ELF-1 (cell line): Measurements from ENCODE around the gene KCTD1.
"Not testable (repeated sequence)": the region's sequence is repeated elsewhere in the genome, so short reads cannot be mapped to it uniquely, and the experiment has no call there.

ENCODE experiments used
- DNase-seq: peaks from one replicate; pipeline ENCODE4 v3.0.0-alpha.2; 2016; ENCODE audit warnings: low read depth, low spot score

The KCTD1 gene

DNA sequence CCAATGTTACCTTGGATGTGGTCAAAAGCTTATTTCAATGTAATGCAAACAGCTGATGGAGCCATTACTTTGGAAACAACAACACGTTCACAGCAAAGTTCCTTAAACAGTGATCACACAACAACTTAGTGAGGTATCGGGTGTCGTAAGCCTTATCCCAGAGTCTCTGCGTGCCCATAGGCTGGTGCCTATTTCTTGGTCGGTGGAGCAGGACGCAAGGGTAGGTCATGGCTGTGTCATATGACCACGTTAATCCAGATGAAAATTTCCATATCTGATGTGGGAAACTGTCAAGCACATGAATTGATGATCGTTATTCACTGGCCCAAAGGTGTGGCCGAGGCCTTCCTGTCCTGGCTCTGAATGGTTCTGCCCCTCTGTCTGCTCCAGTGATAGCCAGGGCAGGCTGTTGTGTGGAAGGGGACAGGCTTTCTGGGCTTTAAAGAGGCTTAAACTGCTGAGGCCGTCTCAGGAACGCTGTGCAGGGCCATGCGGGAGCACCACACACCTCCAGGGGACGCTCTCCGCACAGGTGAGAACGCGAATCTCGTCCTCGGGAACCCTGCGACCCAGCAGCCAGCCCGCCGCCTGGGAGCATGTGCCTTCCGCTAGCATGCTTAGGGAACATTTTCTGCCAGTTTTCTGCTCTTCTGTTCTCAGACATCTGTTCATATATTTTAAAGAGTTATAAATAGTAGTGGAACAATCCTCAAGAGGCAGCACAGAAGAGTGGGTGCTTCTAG lies 90.6 kb downstream of the KCTD1 start:
- peak; percentile 82 for DNase-seq

DNA sequence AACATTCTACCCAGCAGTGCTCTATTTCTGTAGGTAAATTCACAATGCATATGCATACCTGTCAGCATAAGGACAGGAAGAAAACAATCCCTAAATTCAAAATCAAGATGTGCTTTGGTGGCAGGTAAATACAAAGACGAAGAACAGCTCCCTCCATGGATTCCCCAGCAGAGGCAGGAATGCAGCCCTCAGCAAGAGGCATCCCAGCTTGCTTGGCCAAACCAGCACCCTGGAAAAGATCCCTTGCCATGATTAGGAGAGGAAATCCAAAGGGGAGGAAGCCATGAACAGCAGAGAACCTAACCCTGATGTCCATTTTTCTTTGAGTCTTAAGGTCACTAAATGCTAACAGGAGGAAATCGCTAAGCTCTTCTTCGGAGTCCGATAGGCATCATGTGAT lies 91.2 kb downstream of the KCTD1 start:
- no peak for DNase-seq

DNA sequence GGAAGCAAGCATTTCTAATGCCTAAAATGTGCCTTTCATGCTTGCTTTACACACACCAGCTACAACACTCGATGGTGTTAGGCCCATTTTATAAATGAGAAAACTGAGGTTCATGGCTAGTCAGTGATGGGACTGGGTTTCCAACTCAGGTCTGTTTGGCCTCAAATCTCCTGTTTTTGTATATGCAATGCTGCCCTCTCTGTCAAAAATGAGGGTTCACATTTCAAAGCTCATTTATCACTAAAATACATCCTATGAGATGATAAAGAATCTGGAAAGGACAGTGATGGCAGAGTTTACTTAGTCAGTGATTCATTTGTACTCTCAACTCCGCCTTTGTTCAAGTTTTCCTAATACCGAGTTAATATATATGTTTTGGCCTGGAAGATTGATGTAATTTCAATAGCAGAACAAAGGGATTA lies 92.3 kb downstream of the KCTD1 start:
- no peak for DNase-seq

DNA sequence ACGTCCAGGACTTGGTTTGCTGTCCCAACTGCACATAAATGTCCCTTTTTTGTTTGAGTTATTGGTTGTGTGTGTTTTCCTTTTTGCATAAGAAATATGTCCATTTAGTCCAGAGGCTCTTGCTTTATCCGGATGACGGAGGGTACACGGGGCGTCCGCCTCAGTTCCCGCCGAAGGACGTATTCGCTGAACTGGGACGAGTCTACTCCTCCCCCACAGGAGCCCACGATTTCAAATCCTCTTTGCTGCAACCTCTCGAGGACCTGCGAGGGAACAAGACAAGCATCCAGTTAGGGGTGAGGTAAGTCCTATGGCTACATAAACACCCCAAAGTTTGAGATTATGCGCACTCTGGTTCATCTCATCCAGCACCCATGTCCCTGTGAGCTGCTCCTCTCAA lies 92.7 kb downstream of the KCTD1 start:
- DNase-seq, result no peak

DNA sequence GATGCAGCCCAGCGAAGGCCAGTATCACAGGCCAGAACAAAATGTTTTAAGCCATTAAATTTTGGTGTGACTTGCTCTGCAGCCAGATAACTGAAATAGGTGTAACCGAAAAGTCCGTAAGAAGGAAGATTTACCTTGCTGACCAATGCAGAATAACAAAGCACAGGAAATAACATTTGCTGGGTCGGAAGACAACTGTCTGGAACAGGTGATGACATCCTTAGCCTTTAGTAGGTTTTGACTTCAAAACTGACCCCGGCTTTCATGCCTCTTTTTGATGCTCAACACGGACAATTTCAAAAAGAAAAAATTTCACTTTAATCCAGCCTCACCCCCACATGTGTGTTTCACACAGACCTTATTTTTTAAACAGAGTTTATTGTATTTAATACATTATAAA lies 93.7 kb downstream of the KCTD1 start:
- DNase-seq, result no peak

DNA sequence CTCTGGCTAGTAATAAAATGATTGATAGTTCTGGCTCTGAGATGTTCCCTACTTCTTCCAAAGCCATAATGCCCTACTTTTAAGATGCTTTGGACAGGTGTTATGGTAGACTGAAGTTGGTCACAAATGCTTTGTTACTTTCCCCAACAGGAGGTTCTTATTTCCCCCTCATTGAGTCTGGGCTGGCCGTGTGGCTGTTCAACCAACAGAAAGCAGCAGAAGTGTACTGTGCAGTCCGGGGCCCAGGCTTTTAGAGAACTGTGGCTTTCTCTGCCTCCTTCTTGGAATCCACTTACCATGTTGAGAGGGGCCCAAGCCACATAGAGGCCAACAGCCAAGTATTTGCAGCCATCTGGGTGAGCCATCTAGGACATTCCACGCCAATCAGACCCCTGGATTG lies 94.2 kb downstream of the KCTD1 start:
- DNase-seq, result no peak

DNA sequence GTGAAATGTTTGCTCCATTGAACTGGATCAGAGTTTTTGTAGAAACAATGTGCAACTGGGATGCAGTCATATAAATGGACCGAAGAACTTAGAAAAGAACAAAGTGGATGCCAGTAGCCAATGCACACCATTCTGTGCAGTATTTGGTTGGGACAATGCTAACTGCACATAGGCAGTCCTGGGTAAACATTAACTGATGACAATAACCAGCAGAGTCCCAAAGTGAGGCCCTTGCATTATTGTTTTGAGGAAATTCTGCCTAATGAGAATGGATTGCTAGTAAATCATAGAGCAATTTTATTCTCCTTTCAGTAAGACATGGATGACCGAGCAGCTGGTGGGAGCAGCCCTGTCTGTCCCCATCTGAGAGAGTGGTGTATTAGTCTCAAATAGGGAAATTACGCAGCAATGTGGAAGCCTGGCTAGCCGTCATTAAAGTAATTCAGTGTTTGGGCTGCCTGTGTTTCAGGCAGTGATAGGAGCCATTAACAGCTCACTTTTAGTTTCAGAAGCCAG lies 94.9 kb downstream of the KCTD1 start:
- no peak for DNase-seq

DNA sequence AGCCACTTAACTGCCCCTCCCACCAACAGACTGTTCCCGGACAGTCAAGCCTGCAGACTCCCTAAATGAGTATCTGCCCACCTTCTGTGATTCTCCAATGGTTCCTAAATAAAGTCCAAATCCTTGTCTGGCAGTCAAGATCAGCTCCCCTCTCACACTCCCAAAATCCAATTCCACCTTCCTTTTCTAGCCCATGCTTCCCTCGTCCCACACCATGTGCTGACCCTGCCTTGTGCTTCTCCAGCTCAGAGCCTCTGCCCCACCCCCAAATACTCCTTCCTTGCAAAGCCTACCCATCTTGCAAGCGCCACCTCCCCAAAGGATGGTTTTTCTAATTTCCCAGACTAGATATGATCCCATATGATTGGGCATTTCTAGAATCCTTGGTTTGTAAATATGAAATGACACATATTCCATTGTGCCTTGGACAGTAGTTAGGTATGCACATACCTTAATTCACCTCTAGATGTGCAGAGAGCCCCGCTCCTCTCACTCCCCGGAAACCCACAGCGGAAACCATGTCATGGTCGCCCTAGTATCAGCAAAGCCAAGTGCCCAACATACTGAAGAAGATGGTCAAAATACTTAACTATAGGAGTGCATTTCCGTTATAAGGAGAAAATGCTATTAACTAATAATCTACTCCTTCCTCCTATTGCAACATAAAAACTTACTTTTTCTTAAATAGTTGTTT lies 97.2 kb downstream of the KCTD1 start:
- DNase-seq, result no peak

DNA sequence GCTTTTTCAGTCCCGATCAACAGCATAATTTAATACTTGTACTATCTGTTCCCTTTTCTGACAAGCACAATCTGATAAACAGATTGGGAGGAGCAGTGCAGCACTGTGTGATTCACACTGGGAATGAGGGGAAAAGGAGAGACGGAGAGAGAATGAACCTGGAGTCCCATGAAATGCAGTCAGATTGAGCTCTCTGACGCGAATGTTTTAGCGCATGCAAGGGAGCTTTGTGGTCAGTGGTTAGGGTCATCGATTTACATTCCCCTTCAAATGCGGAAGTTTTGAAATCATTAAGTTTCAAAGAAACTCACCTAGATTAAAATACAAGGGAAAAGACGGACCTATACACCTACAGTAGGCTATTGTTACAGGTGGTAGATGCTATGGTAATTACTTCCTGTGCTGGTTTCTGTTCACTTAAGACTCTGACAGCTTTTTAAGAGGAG lies 99.6 kb downstream of the KCTD1 start:
- no peak for DNase-seq

DNA sequence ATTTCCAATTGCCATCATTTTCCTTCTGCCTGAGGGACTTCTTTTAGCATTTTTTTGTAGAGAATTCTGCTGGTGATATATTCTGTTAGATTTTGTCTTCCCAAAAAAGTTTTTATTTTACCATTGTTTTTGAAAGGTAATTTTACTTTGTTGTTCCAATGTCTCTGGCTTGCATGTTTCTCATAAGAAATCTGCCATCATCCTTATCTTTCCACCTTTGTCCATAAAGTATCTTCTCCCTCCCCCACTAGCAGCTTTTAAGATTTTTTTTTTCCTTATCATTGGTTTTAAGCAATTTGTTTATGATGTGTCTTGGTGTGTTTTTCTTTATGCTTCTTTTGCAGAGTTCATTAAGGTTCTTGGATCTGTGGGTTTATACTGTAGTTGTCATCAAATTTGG lies 104.5 kb downstream of the KCTD1 start:
- no peak for DNase-seq

DNA sequence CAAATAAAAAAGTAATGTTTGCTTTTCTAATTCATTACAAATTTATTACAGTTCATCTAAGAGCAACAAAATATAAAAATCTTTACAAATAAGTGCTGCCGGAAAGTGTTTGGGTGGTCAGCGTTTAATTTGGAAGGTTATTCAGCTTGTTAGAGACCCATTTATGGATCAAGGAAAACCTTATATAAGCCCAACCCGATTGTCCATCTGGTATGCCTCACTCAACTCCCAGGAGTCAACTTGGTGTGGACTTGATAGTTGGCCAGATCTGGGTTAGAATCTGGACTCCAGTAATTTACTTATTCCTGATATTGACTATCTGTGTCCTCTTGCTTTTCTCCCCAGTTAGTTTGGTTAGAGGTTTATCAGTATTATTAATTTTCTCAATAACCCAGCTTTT lies 106.2 kb downstream of the KCTD1 start:
- no peak for DNase-seq

DNA sequence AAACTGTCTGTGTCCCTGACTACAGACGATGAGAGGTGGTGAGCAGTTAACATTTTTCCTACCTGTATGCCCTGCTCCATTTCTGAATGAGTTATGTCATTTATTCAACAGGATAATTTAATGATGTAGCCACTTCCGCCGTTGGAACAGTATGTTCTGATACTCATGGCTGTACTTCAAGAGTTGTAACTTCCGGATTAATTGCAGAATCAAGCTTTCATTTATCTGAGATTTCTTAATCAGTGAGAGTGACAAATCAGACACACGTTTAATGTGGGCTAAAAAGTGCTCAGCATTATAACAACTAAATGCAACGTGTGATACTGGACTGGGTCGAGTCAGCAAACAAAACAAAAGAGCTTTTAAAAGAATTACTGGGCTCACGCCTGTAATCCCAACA lies 107.7 kb downstream of the KCTD1 start:
- no peak for DNase-seq

DNA sequence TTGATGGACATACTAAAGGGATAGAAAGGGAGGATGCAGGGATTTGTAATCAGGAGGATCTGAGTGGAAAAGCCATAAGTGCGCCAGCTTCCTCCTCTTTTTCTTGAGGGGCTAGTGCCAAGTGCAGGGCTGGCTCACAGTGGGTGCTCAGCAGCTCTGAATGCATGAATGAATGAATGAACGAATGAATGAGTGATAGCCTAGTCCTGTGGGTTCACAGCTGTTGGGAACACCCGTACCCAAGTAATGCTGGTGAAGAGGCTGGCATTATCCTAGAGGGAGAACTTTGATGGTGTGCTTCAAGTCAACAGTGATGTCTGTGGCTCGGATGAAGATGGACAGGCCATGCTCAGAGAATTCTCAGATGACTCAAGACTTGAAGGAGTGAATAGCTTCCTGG lies 108.8 kb downstream of the KCTD1 start:
- no peak for DNase-seq

DNA sequence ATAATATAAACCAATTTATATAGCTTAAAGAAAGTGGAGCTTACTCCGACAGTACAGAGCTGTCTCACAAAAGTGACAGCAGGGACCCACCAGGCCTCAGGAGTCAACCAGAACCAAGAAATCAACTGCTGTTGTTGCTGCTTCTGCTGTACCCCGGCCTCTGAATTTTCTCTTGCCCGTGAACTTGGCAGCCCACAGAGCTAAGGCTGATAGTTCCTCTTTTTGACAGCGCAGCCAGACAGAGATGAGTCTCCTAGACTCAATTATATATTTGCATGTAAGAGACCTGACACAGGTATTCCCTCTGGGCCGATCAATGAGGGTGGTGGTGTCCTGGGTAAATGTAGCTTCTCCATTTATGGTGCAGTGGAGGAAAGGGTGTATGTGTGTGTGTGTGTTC lies 109.4 kb downstream of the KCTD1 start:
- DNase-seq, result no peak

DNA sequence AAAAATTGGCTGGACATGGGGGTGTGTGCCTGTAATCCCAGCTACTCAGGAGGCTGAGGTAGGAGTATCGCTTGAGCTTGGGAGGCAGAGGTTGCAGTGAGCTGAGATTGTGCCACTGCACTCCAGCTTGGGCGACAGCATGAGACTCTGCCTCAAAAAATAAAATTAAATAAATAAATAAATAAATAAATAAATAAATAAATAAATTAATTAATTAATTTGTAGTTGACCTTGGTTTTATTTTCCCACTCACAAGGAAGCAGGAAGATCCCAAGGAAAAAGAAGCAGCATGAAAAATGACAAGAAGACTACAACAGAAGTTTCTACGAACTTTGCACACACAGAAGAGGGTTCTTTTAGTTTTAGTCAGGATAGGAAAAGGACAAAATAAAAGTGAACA lies 110.7 kb downstream of the KCTD1 start:
- DNase-seq, result not testable (repeated sequence)

DNA sequence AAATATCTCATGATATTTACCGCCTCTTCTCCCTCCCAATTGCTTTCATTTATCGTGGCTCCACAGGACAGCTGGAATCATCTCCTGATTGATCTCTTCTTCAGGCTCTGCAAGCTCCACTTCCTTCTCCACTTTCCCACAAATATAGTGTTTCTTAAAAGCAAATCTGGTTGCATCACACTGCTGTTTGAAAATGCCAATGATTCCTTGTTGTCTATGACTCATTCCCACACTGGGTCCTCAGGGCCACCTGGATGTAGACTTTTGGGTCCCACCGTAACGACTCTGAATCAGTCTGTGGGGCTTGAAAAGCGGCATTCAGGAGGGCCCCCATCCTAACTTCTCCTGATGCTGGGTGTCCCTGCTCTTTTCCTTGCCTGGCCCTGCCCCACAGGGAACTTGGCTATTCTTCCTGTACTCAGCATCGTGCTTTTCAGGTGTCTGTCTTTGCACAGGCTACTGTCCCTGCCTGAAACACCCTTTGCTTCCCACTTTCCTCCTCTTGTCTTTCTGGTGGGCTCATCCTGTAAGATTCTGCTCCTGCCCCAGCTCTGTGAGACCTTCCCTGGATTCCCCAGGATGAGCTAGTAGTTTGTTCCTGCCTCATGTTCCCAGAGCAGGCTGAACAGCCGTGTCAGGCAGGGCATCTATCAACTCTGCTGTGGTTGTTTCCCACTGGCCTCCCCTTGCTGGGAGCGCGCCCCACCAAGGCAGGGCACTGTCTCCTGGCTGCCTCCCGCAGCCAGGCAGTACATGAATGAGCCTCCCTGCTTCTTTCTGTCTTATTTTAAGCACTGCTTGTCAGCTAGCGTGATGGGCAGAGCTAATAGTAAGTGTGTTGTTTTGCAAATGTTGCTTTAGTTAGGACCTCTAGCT lies 111.9 kb downstream of the KCTD1 start:
- DNase-seq, result no peak

DNA sequence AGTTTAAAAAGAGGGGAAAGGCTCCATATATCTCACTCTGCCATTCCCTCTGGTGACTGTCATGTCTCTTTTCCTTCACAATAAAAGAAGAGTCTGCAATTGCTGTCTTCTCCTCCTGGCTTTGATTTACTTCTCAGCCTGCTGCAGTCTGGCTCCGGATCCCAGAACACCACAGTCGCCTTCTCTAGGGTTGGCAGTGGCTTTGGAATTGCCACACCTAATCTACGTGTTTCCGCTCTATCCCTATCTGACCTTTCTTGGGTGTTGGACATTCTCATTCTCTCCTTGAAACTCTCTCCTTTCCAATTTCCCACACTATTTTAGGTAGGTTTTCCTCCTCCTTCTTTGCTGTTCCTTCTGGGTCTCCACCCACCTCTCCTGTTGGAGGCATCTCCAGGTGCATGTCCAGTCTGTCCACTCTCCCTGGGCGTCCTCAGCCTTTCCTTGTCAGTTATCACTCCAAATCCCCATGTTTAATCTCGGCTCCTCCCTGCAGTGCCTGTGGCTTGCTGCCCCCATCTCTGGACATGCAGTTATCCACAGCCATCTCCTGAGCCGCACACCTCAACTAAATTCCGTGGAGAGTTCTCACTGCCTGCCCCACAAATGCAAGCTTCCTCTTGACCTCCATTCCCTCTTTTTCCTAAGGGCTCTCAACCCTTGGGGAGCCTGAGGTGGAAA lies 112.8 kb downstream of the KCTD1 start:
- no peak for DNase-seq

DNA sequence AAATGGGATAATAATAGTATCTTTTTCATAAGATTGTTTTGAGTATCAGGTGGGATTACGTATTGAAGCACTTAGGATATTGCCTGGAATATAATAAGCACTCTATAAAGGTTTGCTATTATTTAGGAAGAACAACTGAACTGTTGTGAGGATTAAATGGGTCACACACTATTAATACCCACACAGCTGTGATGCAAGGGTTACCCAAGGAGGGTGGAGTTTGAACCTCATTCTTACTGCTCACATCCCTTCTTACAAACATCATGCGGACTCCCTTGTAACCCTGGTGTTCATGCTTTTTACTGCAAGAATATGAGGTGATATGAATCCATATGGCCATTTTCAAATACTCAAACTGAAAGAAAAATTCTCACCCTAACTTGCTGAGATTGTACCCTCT lies 113.5 kb downstream of the KCTD1 start:
- DNase-seq, result no peak

DNA sequence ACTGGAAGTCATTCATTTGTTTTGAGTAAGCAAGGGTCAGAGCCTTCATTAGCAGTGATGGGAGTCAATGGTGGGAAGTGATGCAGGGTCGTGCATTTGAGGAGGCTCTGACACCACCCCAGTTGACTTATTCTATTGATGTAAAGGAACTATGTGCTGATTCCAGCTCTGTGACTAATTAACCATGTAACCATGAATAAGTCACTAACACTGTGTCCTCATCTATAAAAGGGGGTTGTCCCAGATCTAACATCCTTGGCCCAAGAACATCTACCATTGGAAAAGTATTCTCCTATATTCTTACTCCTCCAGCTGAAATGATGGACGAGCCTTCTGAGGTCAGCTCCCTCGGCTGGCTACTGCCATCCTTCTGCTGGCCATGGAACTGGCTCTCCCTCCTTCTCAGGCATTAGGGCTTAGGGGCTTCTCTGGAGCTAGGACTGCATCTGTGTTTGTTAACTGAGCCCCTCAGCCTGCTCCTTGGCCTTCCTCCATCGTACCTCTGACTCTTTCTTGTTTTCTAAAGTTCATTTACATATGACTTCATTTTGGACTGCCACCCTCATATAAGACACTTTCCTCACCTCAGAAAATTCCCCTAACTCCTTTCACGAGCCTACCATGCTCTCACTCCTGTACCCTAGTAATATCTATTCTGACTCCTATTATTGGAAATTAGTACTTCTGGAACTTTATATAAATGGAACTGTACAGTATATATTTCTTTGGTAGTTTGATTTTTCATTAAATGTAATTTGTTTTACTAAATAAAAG lies 115.5 kb downstream of the KCTD1 start:
- no peak for DNase-seq

DNA sequence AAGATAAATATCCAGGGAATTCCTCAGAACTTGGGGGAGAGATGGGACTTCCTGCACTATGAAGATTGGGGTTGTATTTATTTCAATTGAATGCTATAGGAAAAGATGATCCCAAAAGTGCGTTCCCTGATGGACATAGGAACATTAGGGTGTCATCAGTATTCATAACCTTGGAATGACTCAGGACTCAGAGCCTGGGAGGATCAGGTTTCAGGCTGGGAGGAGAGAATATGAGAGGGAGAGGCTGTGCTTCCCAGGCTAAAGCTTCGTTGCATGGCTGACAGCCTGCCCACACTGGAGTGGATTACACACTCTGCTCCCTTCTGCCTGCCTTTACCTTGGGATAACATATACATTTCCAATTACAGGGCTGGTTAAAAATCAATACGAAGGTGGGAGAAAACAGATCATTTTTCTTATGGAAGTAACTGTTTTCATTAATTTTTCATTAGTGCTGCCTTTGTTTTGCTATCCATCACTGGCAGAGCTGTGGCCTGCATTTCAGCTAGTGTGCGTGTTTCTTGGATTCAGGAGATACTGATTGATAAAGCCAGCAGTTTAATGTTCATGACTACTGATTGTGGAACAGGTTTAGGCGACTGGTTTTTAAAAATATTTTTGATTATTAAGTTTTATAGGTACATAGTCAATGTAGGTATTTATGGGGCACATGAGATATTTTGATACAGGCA lies 118.7 kb downstream of the KCTD1 start:
- no peak for DNase-seq
